IPS-15b (cell line): ENCODE data around the gene MFAP4.
A peak's percentile ranks its signal among the peaks of the same experiment; 100 is the strongest.

ENCODE experiments used
- H3K27me3 ChIP-seq: one replicate; pipeline ENCODE4 v1.6.1; 2013; ENCODE audit warnings: low read length; ENCODE audit not compliant: control insufficient read depth, insufficient read depth
- H3K36me3 ChIP-seq: one replicate; pipeline ENCODE4 v1.6.1; 2013; ENCODE audit warnings: low read length; ENCODE audit not compliant: control insufficient read depth, insufficient read depth
- H3K4me1 ChIP-seq: one replicate; pipeline ENCODE4 v1.6.1; 2013; ENCODE audit warnings: mild to moderate bottlenecking, low read length; ENCODE audit not compliant: control insufficient read depth, insufficient read depth
- H3K4me3 ChIP-seq: one replicate; pipeline ENCODE4 v1.5.1; 2013; ENCODE audit warnings: low read depth, low read length
- H3K9ac ChIP-seq: one replicate; pipeline ENCODE4 v1.6.1; 2013; ENCODE audit warnings: low read depth, mild to moderate bottlenecking, low read length
- H3K9me3 ChIP-seq: one replicate; pipeline ENCODE4 v1.6.1; 2013; ENCODE audit warnings: mild to moderate bottlenecking, low read length; ENCODE audit not compliant: control insufficient read depth, insufficient read depth

MFAP4 gene

DNA sequence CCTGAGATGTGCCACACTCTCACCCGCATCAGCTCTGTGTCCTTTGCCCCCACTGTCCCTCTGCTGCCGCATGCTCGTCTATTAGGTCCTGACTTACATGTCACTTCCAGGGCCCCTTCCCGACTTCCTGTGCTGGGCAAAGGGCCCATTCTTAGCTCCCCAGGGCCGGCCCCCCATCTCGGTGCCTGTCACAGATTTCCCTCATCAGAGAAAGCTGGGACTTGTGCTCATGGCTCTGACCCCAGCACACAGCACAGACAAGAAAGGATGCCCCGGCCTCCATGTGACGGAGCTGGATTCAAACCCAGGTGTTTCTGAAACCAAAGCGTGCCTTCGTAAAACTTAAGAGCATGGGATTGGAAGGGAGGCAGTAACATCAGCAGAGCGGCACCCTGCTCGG is 14.6 kb downstream of the MFAP4 start:
- no peaks in the 10 kb centered on the region for H3K9me3 ChIP-seq
- no peak overlapping the region for H3K9ac ChIP-seq
- no peaks in the 10 kb centered on the region for H3K27me3 ChIP-seq
- no peak overlapping the region for H3K4me3 ChIP-seq
- no peaks in the 10 kb centered on the region for H3K36me3 ChIP-seq
- H3K4me1 ChIP-seq = peaks cover 4% of the 10 kb centered on the region

DNA sequence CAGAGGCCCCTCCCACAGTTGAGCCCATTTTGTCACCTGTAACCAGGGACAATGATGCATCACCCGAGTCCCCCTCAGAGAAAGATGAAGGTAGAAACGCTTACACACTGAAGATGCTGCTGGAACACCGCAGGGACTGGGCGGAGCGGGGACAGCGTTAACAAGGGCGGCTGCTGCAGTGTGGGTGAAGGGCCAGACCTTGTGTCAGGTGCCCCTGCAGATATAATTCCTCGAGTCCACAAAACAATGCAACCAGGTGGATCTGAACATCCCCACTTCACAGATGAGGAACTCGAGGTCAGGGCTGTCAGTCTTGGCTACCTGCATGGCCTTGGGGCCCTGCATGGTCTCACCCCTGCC is 15.0 kb downstream of the MFAP4 start:
- H3K27me3 ChIP-seq = no peaks in the 10 kb centered on the region
- H3K4me1 ChIP-seq = peaks cover 4% of the 10 kb centered on the region
- no peak overlapping the region for H3K9ac ChIP-seq
- H3K4me3 ChIP-seq = no peak overlapping the region
- H3K36me3 ChIP-seq = no peaks in the 10 kb centered on the region
- no peaks in the 10 kb centered on the region for H3K9me3 ChIP-seq

DNA sequence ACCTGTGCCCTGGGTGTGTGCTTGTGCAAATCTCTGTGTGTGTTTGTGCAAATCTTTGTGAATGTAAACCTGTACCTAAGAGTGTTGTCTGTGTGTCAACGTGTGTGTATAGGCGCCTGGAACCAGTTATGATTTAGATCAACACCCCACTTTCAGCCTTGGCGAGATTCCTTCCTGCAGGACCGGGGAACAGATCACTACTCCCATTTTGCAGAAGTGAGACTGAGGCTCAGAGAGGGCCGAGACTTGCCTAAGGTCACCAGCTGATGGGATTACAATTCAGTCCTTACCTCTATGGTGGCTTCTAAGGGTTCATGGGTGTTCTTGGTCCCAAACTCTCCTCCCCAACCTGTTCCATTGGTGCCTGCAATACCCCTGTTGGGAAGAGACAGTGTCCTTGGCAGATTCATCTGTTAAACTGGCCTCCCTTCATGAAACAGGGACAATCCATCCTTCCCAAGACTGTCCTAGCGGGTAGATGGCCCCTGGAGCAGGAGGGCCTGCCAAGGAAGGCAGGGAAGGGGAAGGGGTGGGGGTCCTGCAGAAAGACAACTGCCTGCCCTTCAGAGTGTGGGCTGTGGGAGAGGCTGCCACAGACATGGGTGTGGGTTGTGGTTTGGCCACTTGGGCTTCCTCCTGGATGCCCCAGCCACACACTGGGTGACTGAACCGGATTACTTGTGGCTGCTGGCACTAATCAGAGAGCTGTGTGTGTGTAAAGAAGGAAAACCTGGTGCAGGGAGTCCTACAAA is 15.6 kb downstream of the MFAP4 start:
- no peaks in the 10 kb centered on the region for H3K27me3 ChIP-seq
- no peaks in the 10 kb centered on the region for H3K36me3 ChIP-seq
- no peak overlapping the region for H3K4me3 ChIP-seq
- H3K9ac ChIP-seq = no peak overlapping the region
- H3K9me3 ChIP-seq = no peaks in the 10 kb centered on the region
- H3K4me1 ChIP-seq = peaks cover 4% of the 10 kb centered on the region

DNA sequence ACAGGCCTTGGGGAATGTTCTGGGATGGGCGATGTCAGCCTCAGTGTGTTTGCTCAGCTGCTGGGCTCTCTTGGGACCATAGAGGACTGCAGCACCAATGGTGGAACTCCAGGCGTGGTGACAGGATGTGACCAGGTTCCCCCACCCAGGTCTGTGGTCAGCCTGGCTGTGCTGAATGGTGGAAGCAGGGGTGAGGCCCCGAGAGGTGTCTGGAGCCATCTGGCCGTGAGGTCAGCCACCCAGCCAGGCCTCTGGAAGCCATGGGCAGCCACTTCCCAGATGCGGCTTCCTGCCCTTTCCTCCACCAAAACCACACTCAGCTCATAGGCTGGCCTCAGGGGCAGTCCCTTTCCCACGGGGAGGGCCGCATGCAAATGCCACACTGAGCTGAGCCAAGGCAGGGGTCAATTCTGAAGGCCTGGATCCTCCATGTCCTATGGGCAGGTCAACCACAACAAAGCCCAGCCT is 16.5 kb downstream of the MFAP4 start:
- Histone ChIP-seq H3K9ac (peak overlapping the region; percentile 24), H3K27me3 (no peaks in the 10 kb centered on the region), H3K36me3 (no peaks in the 10 kb centered on the region), H3K9me3 (no peaks in the 10 kb centered on the region), H3K4me3 (no peak overlapping the region), H3K4me1 (peaks cover 4% of the 10 kb centered on the region)

DNA sequence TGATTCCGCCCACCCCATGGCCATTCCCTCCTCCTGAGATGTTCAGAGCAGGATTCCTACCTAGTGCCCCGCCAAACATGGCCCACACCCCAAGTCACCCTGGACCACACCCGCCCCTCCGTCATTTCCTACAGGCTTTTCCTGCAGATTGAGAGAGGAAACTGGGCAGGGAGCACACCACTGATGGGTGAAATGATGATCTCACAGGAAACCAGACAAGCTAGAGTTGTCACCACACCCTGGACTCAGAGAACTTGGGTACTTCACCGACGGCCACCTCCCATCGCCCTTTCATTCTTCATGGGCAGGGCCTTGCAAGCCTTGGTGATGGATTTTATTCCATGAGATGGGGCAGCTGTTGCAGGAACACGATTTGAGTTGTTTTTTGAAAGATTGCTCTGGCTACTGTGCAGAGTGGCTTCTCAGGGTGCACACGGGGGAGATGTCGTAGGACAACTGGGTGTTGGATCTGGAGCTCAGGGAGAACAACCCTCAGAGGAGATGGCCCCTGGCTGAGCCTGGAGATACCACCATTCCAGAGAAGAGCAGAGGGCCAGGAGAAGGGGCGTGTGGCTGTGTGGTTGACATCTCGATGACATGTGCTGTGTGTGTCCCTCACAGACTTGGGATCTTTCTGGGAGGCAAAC is 17.0 kb downstream of the MFAP4 start:
- peaks cover 4% of the 10 kb centered on the region for H3K4me1 ChIP-seq
- H3K27me3 ChIP-seq = no peaks in the 10 kb centered on the region
- H3K9me3 ChIP-seq = no peaks in the 10 kb centered on the region
- H3K4me3 ChIP-seq = no peak overlapping the region
- peak overlapping the region; percentile 24 for H3K9ac ChIP-seq
- no peaks in the 10 kb centered on the region for H3K36me3 ChIP-seq

DNA sequence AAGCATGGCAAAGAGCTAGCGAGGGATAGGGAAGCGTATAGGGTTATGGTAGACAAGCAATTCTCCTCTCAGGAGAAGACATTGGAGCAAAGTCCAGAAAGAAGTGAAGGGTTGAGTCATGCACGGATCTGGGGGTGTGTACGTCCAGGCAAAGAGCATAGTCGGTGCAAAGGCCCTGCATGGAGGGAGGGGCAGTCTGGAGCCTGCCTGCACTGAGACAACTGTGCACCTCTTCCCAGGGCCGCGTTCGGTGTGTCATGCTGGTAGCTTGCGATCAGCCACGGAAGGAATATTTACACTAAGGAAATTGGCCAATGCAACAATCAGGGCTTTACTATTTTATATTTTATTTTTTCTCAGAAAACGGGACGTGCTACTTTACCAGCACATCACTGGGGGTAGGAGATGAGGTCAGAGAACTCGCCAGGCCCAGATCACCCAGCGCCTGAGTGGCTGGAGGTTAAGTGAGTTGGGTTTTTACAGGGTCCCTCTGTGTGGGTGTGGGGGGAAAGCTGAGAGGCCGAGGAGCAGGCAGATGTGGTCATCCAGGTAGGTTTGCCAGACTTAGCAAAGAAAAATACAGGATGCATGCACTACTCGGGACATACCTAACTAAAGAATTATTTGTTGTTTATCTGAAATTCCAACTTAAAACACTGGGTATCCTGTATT is 17.7 kb downstream of the MFAP4 start:
- Histone ChIP-seq H3K4me3 (no peak overlapping the region), H3K4me1 (peaks cover 4% of the 10 kb centered on the region), H3K9ac (no peak overlapping the region), H3K27me3 (no peaks in the 10 kb centered on the region), H3K9me3 (no peaks in the 10 kb centered on the region), H3K36me3 (no peaks in the 10 kb centered on the region)

DNA sequence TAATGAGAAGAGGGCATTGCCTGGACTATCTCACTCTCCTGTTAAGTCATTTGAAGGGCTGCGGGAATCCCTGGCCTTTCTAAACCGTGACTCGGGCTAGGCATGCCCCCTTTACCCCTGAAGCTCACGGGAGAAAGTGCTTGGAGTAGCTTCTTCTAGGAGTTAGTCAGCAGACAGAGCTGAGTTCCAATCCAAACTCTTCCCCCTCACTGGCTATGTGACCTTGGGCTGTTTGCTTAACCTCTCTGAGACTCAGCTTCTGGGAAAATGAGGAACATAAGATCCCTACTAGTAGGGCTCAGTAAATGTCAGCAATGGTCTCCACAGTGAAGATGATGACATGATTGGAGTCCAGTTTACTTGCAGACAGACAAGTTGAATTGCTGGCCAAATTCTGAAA is 18.8 kb downstream of the MFAP4 start:
- Histone ChIP-seq H3K9me3 (no peaks in the 10 kb centered on the region), H3K4me1 (peaks cover 7% of the 10 kb centered on the region), H3K9ac (no peak overlapping the region), H3K36me3 (no peaks in the 10 kb centered on the region), H3K27me3 (peaks cover 3% of the 10 kb centered on the region), H3K4me3 (no peak overlapping the region)

DNA sequence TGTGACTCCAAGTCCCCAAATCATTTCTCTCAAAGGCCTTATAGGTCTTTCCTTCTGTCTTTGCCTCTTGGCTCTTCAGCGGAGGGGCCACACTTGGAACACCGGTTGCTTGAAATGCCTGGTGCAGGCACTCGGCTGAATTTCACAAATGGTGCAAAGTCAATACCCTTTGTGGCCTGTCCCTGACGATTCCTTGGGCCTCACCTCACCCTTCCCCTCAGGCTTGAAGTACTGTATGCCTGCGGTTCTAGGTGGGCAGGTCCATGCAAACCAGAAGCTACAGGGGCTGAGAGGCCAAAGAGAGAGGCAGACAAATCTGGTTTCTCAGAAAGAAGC is 20.4 kb downstream of the MFAP4 start:
- Histone ChIP-seq H3K27me3 (peaks cover 4% of the 10 kb centered on the region), H3K4me3 (no peak overlapping the region), H3K36me3 (no peaks in the 10 kb centered on the region), H3K4me1 (peaks cover 3% of the 10 kb centered on the region), H3K9ac (no peak overlapping the region), H3K9me3 (no peaks in the 10 kb centered on the region)

DNA sequence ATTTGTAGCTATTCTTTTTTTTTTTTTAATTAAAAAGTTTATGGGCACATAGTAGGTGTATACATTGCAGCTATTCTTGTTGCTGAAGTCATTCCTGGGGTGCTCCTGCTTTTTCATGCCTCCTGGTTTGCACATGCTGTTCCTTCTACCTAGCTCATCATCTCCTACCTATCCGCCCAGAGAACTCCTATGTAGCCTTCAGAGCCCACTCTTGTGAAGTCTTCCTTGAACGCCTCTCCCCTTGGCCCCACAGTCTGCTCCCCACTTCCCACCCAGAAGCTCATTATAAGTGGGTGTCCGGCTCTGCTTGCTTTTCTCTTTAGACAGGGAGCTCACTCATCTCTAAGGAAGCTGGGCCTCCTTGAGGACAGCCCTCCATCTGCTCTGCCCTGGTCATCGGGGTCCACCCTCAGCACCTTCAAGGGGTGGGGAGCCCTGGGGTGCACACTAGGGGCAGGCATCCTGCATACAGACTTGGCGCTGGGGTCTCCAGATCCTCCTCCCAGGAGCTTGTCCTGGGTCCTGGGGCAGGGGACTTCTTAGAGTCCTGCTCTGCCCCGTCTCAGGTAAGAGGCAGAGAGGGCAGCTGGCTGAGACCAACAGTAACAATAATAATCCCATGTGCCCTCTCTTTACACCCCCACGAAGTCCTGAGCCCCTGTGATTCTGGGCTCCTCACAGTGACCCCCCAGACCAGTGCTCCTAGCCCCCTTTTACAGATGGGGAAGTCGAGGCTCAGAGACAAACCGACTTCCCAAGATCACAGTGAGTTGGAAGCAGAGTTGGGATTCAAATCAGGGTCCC is 21.0 kb downstream of the MFAP4 start:
- H3K4me1 ChIP-seq = peaks cover 3% of the 10 kb centered on the region

DNA sequence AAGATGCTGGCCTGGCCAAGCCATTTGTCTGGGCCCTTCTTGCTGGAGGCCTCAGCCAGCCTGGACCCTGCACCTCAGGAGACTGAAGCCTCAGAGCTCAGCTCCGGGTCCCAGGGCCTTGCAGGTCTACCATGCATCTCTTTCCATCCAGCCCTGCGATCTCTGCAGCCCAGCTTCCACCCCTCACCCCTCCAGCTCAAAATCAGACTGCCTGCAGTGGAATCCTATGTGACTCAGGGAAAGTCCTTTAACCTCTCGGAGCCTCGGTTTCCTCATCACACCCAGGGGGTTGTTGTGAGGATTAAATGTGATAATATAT is 21.5 kb downstream of the MFAP4 start:
- H3K9ac ChIP-seq = no peak overlapping the region
- no peaks in the 10 kb centered on the region for H3K36me3 ChIP-seq
- peaks cover 4% of the 10 kb centered on the region for H3K27me3 ChIP-seq
- H3K4me3 ChIP-seq = no peak overlapping the region
- peaks cover 3% of the 10 kb centered on the region for H3K4me1 ChIP-seq
- H3K9me3 ChIP-seq = no peaks in the 10 kb centered on the region

More for the DNA sequence above, 21.0 kb downstream of the MFAP4 start:
- H3K9ac ChIP-seq = no peak overlapping the region
- H3K27me3 ChIP-seq = peaks cover 4% of the 10 kb centered on the region
- no peaks in the 10 kb centered on the region for H3K9me3 ChIP-seq
- H3K4me3 ChIP-seq = no peak overlapping the region
- no peaks in the 10 kb centered on the region for H3K36me3 ChIP-seq

DNA sequence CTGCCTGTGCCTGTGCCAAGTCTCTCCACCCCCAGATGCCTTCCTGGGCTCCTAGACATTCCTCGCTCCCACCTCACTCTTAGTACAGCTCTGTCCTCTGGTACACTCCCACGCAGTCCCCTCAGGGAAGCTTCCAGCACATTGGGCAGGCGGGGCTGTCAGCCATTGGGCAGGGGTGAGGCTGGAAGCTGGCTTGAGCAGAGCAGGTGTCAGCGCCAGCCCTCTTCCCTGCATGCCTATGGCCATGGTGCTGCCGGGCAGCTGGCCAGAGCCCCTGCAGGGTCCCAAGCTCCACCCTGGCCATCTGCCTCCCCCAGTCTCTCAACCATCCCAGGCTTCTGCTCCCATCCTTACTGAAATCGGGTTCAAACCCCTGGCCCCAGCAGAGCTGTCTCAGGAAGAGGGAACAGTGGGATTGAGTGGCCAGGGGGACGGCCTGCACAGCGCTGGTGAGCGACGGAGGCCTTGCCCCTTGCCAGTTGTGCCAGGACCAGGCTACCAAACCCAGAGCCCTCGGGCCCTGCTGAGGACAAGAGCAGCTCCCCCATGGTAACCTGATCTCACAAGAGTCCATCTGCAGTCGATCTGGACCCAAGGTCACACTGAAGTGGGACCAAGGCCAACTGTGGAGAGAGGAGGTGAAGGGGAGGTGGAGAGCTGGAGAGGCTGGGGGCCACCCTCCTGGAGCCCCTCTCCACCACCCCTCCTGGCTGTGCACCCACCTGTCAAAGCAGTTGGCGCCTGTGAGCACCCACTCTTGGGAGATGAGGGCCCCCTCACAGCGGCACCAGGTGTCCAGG is 22.1 kb downstream of the MFAP4 start:
- H3K4me3 ChIP-seq = no peak overlapping the region
- peaks cover 3% of the 10 kb centered on the region for H3K4me1 ChIP-seq
- peaks cover 3% of the 10 kb centered on the region for H3K36me3 ChIP-seq
- H3K9ac ChIP-seq = no peak overlapping the region
- no peaks in the 10 kb centered on the region for H3K9me3 ChIP-seq
- H3K27me3 ChIP-seq = peaks cover 4% of the 10 kb centered on the region
